ENCODE results near the gene ATP2B1. TPM values are rescaled to one million over a fixed set of nuclear protein-coding genes. Genes with fewer than 3 reads are reported as not detected.

Gene ATP2B1
- total RNA-seq, 1 experiment from 2014 or later: 20.6 TPM

GRCh38 chr12:89709157-89709994 is 738 bp upstream of the ATP2B1 start:
- Histone ChIP-seq H4K8ac (replicated peaks; ENCODE audit: insufficient read length, low read depth, low read length) (no peak overlapping the region), H2BK12ac (ENCODE audit: insufficient read length, low read depth, low read length) (no peak overlapping the region), H2BK5ac (ENCODE audit: insufficient read length, low read length) (peak overlapping the region; percentile 61), H3K79me2 (ENCODE audit: insufficient read depth, low read length) (no peaks in the 10 kb centered on the region), H3K14ac (ENCODE audit: insufficient read depth, low read length) (peak overlapping the region; percentile 99), H2BK20ac (ENCODE audit: low read depth, low read length, poor library complexity, severe bottlenecking) (no peak overlapping the region), H2BK15ac (ENCODE audit: low read depth, low read length) (no peak overlapping the region; the same call in 1 of the 2 replicates), H2AK5ac (ENCODE audit: insufficient read length, low read length) (no peak overlapping the region), H3K27me3 (ENCODE audit: insufficient read depth, low read length) (peaks cover 10% of the 10 kb centered on the region; the same call in 1 of the 2 replicates), H3K18ac (ENCODE audit: insufficient read length, low read depth, low read length) (peak overlapping the region; percentile 95), H3K4ac (ENCODE audit: low read depth, low read length) (no peak overlapping the region), H3K9ac (ENCODE audit: extremely low read depth, insufficient read length, low read length) (peak overlapping the region; percentile 84), H3K27ac (ENCODE audit: insufficient read length, low read depth, low read length) (peak overlapping the region; percentile 72), H3K4me1 (ENCODE audit: insufficient read depth, low read length) (no peaks in the 10 kb centered on the region), H3K79me1 (ENCODE audit: insufficient read depth, low read depth, low read length, poor library complexity, severe bottlenecking) (no peaks in the 10 kb centered on the region), H4K20me1 (ENCODE audit: control insufficient read depth, insufficient read depth, insufficient read length) (no peaks in the 10 kb centered on the region), H3K23me2 (ENCODE audit: insufficient read length, low read depth, low read length, poor library complexity, severe bottlenecking) (peaks cover 15% of the 10 kb centered on the region), H3K56ac (ENCODE audit: insufficient read length, low read depth, low read length) (no peak overlapping the region), H4K5ac (ENCODE audit: insufficient read length, low read depth, low read length) (no peak overlapping the region), H4K91ac (ENCODE audit: insufficient read length, low read depth, low read length) (no peak overlapping the region), H3K23ac (ENCODE audit: insufficient read length, low read depth, low read length) (no peak overlapping the region), H3K4me2 (ENCODE audit: insufficient read depth, insufficient read length, low read length) (peak overlapping the region; percentile 70), H2BK120ac (ENCODE audit: low read depth, low read length, poor library complexity, severe bottlenecking) (no peak overlapping the region), H3T11ph (ENCODE audit: low read length) (no peak overlapping the region), H2AFZ (ENCODE audit: low read length) (no peak overlapping the region), H3K9me3 (ENCODE audit: control insufficient read depth, low read depth, low read length) (no peaks in the 10 kb centered on the region)
- Mint-ChIP-seq H3K9me3 (peaks cover 8% of the 10 kb centered on the region in 2 experiments; a peak in 4 of 5 replicates), H3K4me1 (peaks cover 16% of the 10 kb centered on the region in 2 experiments), H3K36me3 (ENCODE audit: insufficient read depth in 1 of 3, low read depth in 3 of 3) (peaks cover 0 to 9% (median 0%) of the 10 kb centered on the region in 3 experiments; a peak in 4 of 7 replicates), H3K27me3 (ENCODE audit: low read depth) (peaks cover 56% of the 10 kb centered on the region), H3K4me3 (peak overlapping the region; percentile 82 to 86), H3K27ac (peak overlapping the region in 1 of 3 experiments; percentile 85; a peak in 2 of 7 replicates)
- TF ChIP-seq CTCF (conservative IDR thresholded peaks at IDR 0.05): no peak
- DNase-seq: peak; percentile 99
- no CpG with 5 or more reads among the region's 103 CpGs for WGBS (ENCODE audit: extremely low coverage, insufficient read length, low lambda C conversion rate)
